ENCODE data around the gene KRT40.
A peak's percentile ranks its signal among the peaks of the same experiment; 100 is the strongest.

Gene KRT40

DNA sequence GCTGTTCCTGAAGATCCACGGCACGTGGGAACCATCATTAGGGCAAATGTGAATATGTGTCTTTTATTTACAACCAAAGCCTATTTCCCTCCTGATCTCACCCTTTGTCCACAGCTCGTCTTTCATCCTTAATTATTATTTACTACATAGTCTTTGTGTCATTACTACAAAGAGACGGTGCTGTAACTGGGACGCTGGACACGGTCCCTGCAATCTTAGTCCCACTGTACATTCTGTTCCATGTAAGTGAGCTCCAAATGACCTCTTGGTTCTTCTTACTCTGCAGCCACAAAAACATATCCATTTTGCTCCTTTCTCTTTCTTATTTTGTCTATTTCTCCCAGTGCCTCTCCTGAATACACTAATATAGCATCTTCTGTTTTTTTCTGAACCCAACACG lies 34.0 kb downstream of the KRT40 start:
- peak; percentile 26 for DNase-seq

DNA sequence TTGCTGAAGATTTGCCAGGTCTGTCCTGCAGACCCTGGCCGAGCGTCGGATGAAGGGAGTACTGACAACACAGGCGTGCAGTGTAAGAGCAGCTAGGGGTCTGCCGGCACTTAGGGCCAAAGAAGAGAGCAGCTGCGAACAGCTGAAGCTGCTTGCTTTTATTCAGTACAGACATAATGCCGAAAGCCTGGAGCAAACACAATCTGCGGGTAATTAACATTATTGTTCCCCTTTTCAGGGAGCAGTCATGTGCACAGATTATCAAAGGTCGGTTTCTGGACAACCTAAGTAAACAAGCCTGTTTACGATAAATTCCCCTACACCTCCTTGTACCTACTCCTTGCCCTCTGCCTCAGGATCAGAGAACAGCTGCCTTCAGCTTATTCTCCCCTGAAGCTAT lies 34.7 kb downstream of the KRT40 start:
- DNase-seq: peak; percentile 74

DNA sequence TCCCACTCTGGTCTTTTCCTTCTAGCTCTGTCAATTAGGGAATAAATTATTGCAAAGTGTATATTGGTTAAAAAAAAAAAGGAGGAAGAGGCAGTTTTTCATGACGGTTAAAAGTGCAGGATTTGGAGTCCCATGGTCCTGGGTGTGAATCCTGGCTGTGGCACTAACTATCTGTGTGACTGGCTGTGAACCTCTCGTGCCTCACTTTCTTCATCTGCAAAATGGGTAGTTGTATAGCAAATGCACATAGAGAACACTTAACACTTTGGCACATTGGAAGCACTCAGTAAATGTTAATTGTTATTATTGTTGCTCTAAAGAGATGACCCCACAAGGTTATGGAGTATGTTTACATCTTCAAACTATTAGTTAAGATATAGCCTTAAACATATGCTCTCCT lies 36.2 kb downstream of the KRT40 start:
- no peak for DNase-seq

DNA sequence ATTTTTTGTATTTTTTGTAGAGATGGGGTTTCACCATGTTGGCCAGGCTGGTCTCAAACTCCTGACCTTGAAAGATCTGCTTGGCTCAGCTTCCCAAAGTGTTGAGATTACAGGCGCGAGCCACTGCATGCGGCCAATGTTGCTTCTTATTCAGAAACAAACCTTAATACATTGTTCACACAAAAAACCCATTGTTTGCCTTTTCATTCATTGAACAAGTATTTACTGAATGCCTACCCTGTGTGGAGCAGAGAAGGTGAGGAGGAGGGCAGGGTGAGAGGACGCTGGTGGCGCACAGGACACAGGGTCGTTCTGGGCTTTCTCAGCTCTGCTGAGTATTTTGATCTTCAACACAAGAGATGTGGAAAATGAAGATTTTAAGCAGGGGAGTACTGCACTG lies 38.7 kb downstream of the KRT40 start:
- DNase-seq: no peak

GRCh38 chr17:40944531-40944930 lies 39.6 kb downstream of the KRT40 start:
- no peak for DNase-seq

DNA sequence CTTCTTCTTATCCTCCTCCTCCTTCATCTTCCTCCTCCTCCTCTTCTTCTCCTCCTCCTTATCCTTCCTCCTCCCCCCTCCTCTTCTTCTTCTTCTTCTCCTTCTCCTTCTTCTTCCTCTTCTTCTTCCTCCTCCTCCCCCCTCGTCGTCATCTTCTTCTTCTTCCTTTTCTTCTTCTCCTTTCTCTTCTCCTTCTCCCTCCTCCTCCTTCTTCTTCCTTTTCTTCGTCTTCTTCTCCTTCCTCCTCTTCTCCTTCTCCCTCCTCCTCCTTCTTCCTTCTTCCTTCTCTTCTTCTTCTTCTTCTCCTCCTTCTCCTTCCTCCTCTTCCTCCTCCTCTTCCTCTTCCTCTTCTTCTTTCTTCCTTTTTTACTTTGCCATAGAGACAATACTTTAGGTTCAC lies 41.6 kb downstream of the KRT40 start:
- no peak for DNase-seq

GRCh38 chr17:40940266-40940665 lies 43.9 kb downstream of the KRT40 start:
- no peak for DNase-seq

GRCh38 chr17:40938981-40939380 lies 45.1 kb downstream of the KRT40 start:
- no peak for DNase-seq

- DNase-seq: no peak
Measured at GRCh38 chr17:40937384-40937819, 46.7 kb downstream of the KRT40 start, which contains the start of gene KRT23. KRT23 (minus strand) TSS chr17:40937646; CDS start chr17:40936603, 1,043 bp downstream.

DNA sequence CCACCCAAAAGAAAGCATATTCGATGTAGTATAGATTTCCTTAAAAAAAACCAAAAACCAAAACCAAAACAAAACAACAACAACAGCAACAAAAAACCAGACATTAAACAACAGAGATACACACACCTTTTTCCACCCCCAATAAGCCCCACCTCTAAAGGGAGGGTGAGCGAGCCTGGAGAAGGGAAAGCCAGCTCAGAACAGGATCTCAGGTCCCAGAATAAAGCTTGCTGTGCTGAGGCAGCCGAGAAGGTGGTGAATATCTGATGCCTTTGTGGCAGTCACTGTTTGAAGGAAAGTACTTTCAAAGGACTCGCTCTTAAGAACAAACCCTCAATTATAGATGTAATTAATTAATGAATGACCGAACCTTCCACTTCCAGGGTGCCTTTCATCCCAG lies 47.1 kb downstream of the KRT40 start:
- peak; percentile 25 for DNase-seq

- DNase-seq: no peak
Measured at GRCh38 chr17:40936437-40936971, 47.6 kb downstream of the KRT40 start.

DNA sequence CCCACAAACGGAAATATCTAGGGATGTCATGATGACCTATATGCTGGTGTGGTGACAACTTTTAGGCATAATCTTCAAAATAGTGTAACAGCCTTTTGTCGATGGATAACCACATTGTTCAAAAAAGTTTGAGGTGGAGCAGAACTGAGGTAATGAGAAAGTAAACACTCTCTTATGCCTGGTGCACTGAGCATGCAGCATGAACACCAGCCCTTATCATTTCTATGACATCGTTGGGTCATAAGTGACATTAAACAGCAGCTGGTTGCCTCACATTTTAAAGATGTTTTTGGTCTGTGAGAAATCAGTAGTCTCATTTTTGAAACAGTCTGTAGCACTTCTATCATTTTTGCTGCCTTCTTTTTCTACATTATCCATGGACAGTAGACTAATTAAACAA lies 48.5 kb downstream of the KRT40 start:
- no peak for DNase-seq

DNA sequence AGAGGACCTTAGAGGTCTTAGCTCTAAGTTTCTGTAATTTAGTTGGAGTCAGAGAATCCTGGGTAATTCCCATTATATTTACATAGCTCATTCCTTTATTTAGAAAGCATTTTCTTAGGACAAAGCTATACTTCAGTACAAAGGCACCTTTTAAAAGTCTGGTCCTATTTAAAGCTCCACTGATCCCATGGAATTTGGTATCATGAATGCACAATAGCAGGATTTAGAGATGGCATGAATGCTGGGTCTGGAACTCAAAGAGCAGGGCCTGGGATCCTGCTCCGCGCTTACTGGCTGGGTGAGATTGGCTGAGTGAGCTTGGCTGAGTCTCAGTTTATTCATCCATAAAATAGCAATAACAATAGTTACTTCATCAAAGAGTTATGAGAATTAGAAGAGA lies 51.5 kb downstream of the KRT40 start:
- DNase-seq: peak; percentile 83

DNA sequence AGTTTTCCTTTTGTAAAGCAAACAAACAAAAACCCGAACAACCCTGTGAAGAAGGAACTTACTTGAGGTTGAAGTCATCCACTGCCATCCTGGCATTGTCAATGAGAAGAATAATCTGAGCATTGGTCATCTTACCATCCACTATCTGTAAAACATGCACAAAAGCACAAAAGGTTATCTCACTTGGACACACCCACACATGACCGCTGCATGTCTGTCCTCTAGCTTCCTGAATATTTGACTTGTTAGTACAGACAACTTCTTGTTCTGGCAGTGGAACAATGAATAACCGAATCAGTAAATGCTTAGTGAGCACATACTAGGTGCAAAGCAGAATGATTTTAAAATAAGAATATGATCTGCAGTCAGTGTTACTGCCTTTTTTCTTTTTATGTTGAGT lies 52.8 kb downstream of the KRT40 start:
- no peak for DNase-seq

Measured in eye (tissue), 1 donor.